Fibroblast of lung (primary cell): ENCODE measurements around the gene TBC1D22A.

ENCODE experiments used
- CTCF ChIP-seq, 2 donors: IDR thresholded peaks in 1 of 2; conservative IDR thresholded peaks in 1 of 2; 1 replicate in 1 of 2; 2 replicates in 1 of 2; pipeline ENCODE4 v1.5.1; 2011 to 2012; ENCODE audit warnings: low read length in 2 of 2, control low read depth in 1 of 2, inconsistent platforms in 1 of 2, low read depth in 1 of 2, mild to moderate bottlenecking in 1 of 2
- EZH2 ChIP-seq: IDR thresholded peaks from 2 replicates; pipeline ENCODE4 v1.5.1; 2012; ENCODE audit warnings: low read length, control low read depth, mild to moderate bottlenecking; ENCODE audit errors: missing control alignments

GRCh38 chr22:46848197-46848596, 85.7 kb downstream of the TBC1D22A start:
- TF ChIP-seq CTCF (conservative IDR thresholded peaks at IDR 0.05 in 1 of 2, IDR thresholded peaks at IDR 0.05 in 1 of 2; ENCODE audit: low read depth in 1 of 2, low read length in 2 of 2) = no peak
- no peak for TF ChIP-seq EZH2
